Muscle of arm (tissue), 12 donors: ENCODE measurements around the gene FARS2. TPM values are rescaled to one million over a fixed set of nuclear protein-coding genes. Genes with fewer than 3 reads are reported as not detected.
"Not testable (repeated sequence)": the region's sequence is repeated elsewhere in the genome, so short reads cannot be mapped to it uniquely, and the experiment has no call there.

Experiments used
- DNase-seq: peaks from one replicate; pipeline ENCODE4 v3.0.0-alpha.2; 2013
- polyA plus RNA-seq, 12 donors: library from polyadenylated mRNA; unstranded; fragments of 120-200 nt; gene quantifications; one replicate each; pipeline ENCODE4 v1.2.1, GENCODE V29; 2013; ENCODE audit not compliant: insufficient read length in 12 of 12

Gene FARS2
- polyA plus RNA-seq, 12 donors: 7.1 to 16.5 (median 10.8) TPM; not detected in 1

DNA sequence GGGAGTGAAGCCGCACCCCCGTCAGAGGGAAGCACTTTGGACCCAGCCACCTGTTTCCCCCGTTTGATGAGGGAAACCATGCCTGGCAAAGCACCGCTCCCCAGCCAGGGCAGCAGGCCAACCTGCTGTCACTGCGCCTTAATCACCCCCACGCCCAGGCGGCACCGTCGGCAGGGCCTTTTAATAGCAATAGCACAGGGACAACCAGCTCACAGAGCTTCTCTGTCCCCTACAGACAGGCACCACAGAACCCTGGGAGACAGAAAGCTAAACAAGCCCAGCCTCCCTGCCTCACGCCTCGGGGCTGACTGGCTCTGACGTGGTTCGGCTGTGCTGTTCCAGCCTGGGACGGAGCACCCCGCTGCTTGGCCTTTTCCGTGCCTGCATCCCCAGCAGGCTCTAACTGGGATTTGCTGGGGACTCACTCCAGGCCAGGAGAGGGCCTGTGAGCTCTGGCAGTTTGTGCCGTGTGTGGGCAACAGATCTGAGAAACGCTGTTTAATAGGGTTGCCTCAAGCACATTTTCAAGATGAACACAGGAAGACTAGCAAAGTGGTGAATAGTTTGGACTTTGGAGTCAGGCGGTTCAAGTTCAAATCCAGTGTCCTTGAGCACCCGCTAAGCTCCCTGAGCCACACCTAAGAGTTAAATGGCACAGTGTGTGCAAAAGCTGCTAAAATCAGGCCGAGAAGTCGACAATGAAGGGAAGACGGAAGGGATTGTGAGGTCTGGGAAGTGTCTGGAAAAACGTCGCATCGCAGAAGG lies 521.7 kb downstream of the FARS2 start:
- DNase-seq: no peak

GRCh38 chr6:5783584-5784089 lies 522.3 kb downstream of the FARS2 start:
- DNase-seq: no peak

DNA sequence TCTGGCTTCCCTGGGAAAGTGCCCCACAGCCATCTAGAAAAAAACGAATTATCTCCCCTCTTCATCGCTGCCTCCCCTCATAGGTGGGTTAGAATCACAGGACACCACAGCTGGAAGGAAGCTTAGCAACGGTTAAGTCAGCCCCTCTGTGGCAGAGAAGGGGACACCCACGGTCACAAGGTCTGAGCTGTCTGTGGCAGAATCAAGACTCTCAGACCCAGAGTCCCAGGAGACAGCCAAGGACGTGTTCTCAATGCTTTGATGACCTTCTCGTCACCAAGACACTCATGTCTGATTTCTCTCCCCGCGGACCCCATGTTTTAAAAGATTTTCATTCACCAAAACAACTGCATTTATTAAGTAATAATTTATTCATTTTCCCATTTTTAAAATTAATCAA lies 523.9 kb downstream of the FARS2 start:
- DNase-seq: no peak

DNA sequence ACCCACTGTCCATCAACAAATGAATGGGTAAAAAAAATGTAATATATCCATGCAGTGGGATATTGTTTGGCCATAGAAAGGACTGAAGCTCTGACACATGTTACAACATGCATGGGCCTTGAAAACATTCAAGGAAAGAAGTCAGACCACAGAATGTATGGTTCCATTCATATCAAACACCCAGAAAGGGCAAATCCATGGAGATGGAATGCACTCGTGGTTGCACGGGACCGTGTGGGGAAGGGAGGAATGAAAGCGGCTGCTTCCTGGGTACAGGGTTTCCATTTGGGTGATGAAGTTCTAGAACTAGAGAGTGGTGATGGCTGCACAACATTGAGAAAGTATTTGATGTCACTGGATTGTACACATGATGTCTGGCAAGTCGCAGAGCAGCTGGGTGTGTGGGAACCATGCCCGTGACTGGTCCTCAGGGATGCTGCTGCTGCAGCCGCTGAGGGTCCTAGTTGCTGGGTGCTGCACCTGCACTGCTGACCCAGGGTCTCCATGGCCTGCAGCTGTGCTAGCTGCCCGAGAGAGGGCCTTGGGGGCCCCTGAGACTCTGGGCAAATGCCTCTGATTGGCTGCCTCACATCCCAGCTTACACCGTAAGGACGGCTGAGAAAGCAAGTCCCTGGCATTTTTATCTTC lies 525.1 kb downstream of the FARS2 start:
- no peak for DNase-seq

DNA sequence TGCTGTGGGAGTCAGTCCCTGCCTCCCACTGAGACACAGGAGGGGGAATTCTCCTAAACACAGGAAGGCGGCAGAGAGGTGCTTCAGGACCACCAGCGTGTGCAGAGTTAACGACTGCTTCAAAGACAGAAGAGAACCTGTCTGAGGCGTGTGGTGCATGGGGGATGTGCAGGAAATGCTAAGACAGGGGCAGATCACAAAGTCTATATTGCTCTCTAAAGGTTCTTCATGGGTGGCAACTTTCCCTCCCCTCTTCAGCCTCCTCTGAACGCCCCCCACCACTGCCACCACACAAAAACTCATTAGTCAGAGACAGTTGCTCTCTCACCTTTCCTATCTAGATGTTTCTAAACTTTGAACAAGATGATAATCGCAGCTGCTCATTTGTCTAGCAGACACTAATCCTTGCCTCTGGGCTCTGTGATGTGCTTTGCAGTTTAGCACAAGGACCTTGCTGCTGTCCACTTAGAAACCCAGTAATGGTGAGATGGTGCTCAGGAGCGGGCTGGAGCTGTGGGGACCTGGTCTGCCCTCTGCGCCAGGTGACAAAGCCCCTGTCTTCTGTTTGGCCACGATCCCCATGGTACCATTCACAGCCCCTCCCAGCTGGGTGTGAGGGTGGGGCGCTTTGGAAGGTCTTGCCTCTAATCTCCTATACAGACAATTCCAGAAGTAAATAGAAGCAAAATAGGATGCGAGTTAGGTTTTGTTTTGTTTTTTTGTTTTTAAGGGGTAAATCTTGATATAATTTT lies 525.8 kb downstream of the FARS2 start:
- no peak for DNase-seq

DNA sequence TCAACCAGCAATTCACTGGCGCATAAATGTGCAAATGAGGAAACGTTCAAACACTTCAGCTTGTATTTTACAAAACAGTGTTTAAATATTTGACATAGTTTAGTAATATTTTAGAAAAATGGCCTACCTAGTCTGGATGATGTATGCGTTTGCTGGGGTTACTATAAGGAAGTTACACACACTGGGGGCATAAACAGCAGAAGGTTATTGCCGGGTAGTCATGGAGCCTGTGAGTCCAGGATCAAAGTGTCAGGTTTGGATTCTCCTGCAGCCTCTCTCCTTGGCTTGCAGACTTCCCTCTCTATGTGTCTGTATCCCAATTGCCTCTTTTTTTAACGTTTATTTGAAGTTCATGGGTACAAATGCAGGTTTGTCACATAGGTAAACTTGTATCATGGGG lies 528.1 kb downstream of the FARS2 start:
- not testable (repeated sequence) for DNase-seq

- DNase-seq: not testable (repeated sequence)
These were observed 535.2 kb downstream of the FARS2 start for GRCh38 chr6:5796555-5796954.

DNA sequence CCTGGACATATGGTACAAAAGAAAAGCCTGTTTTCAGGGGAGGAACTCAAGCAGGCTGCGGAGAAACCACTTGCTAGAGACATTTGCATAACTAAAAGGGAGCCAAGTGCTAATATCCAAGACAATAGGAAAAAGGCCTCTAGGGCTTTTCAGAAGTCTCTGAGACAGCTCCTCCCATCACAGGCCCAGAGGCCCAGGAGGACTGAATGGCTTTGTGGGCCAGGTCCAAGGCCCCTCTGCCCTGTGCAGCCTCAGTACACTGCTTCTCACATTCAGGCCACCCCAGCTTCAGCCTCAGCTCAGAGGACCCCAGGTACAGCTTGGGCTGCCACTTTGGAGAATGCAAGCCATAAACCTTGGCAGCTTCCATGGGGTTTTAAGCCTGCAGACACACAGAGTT lies 545.1 kb downstream of the FARS2 start:
- DNase-seq: not testable (repeated sequence)

DNA sequence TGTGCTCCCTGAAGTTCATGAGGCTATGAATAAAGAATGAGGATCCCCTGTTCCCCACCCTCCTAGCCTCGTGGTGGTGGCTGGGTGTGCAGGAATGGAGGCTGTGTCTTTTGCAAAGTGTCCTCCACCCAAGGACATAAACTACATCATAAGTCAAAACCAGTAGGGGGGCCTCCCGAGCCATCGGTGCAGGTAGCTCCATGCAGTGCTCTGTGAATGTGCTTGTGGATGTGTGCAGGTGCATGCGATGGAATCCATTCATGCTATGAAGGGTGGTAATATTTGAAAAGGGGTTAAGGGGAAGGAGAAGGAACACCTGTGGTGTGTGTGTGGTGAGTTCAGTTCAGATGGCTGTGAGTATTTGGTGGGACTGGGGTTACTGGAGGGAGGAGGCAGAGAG lies 548.1 kb downstream of the FARS2 start:
- no peak for DNase-seq

DNA sequence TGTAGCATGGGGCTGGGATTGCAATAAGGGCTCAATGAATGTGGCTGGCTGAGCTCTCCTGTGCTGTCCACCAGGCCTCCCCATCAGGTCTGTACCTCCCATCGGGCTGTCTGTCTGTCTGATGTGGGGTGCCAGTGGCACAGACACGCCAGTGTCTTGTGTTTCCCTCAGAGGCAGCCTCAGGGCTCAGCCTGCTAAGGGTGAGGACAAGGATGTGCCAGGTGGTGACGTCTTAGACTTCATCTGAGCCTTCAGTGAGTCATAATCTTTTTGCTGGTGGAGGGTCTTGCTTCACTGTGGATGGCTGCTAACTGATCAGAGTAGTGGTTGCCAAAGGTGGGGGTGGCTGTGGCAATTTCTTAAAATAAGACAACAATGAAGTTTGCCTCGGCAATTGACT lies 550.7 kb downstream of the FARS2 start:
- no peak for DNase-seq

DNA sequence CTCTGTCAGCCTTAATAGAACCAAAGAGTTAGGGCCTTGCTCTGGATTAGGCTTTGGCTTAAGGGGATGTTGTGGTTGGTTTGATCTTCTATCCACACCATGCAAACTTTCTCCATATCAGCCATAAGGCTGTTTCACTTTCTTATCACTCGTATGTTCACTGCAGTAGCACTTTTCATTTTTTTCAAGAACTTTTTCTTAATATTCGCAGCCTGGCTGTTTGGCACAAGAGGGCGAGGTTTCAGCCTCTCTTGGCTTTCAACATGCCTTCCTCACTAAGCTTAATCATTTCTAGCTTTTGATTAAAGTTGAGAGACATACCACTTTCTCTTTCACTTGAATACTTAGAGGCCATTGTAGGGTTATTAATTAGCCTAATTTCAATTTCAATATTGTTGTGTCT lies 552.3 kb downstream of the FARS2 start:
- no peak for DNase-seq

GRCh38 chr6:5814116-5814515 lies 552.8 kb downstream of the FARS2 start:
- DNase-seq: no peak

DNA sequence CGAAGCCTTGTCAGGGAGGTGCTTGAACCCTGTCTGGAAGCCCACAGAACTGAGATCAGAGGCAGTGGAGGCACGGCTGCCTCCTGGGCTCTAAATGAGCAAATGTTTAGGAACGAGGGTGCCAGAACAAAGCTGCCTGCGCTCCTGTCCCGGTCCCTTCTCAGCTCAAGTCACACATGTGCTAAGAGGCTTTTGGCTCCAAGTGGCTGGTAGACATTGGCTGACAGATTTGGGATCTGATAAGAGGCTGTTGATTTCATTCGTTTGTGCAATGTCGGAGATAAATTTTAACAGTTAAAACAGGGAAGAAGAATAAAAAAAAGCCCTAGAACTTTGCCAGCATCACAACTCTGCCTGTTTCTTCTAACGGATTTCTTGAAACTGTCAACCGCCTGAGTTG lies 553.6 kb downstream of the FARS2 start:
- DNase-seq: no peak

GRCh38 chr6:5817869-5818268 lies 556.6 kb downstream of the FARS2 start:
- DNase-seq: no peak

GRCh38 chr6:5818959-5819358 lies 557.6 kb downstream of the FARS2 start:
- no peak for DNase-seq

Other genes starting within 250 kb of the FARS2 start
- gene PPP1R3G, start 176.2 kb upstream of the FARS2 start, polyA plus RNA-seq: 1 to 10 TPM in 11 of 12 donors, not detected in 1; 1.2 to 3.4 (median 1.8) TPM
- gene LYRM4, start 563 bp upstream of the FARS2 start, polyA plus RNA-seq: 10 to 100 TPM in 11 of 12 donors, not detected in 1; 18.5 to 36.3 (median 25.8) TPM